GM18951 (cell line): ENCODE data around the gene EVA1C.
"Not testable (repeated sequence)": the region's sequence is repeated elsewhere in the genome, so short reads cannot be mapped to it uniquely, and the experiment has no call there.

Experiments
- POLR2A ChIP-seq: IDR thresholded peaks from 4 replicates; pipeline ENCODE4 v1.6.1; 2011; ENCODE audit warnings: mild to moderate bottlenecking; ENCODE audit not compliant: insufficient read length, insufficient read depth; ENCODE audit errors: extremely low read depth
- in situ Hi-C: fragments of 300-500 bp; cut with MboI; formaldehyde crosslinking; loops from one replicate; pipeline ENCODE4 v1.12.0; 2022; ENCODE audit warnings: low sequenced_read_pairs, mixed read lengths, inconsistent platforms; ENCODE audit not compliant: unreplicated experiment

Gene EVA1C

DNA sequence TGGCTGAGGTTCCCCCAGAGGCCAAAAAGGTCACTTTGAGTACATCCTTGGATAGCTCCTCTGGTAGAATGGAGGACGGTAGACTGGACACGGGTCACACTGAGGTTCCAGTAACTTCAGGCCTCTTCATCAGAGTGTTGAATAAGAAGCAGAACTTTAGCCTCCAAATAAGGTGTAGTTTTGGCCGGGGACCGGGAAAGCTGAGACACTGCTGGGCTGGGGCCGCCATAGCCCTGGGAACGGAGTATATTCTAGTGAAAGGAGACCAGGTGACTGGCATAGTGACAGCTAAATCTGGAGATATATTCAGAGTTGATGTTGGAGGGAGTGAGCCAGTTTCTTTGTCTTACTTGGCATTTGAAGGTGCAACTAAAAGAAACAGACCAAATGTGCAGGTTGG lies 84.1 kb downstream of the EVA1C start:
- in situ Hi-C loops: no loop called here
- no peak for TF ChIP-seq POLR2A

DNA sequence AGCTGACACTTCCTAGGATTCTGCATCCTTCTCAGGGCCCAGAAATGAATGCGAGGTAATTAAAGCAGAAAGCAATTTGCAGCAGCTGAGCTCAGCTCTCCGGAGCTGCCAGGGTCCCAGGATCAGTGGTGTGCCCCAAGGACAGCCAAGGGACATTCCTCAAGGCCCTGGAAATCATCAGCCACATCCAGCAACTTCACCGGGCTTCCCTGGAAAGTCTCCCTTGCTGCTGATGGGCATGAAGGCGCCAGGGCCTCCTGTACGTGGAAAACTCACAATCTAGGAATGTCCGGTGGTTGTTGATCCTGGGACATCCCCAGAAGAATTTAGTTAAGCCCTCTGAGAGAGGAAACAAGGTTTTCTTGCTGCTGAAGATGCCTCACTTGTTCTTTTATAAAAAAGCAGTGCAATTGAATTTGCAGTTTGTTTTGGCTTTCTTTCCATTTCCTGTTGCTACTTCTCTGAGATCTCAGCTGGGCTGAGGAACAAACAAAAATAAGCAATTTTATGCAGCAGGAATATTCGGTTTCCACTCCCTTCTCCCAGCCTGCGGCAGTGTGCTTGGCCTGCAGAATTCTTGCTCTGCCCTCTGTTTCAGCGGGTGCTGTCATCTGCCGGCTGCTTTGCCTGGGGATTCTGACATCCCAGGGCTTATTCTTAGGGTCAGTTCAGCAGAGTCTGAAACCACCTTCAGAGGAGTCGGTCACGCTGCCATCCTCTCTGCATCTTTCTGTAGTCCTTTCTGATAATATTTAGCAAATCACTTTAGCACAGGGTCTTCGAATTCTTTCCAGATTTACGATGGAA lies 86.9 kb downstream of the EVA1C start:
- in situ Hi-C loops: no loop called here
- no peak for TF ChIP-seq POLR2A

DNA sequence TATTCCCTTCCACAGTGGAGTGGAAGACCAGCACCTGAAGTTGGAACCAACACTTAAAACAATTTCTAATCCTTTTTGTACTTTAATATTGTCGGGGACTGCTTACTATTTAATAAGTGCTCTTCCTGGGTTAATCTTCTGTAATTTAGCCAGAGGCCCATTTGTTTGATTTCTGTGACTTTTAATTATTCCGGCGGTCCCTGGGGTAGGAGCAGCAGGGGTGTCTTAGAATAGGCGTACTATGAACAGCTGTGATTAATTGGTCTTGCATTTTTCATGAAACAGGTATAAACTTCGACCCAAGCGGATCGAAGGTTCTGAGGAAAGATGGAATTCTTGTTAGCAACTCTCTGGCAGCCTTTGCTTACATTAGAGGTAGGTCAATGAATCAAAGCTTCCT lies 91.1 kb downstream of the EVA1C start:
- in situ Hi-C loops: not testable (repeated sequence)

DNA sequence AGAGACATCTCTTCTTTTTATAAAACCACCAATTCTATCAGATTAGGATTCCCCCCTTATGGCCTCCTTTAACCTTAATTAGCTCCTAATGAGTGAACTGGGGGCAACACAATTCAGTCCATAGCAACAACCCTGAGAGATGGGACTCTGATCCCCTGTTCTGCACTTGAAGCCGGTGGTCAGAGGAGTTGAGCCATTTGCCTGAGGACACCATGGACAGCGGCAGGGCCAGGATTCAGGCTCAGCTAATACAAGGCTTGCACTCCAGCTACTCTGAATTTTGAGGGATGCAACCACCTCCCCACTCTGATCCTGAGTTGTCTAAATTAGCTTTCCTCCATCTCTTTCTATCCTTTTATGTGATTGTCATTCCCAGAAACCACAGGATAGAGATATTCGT lies 93.3 kb downstream of the EVA1C start:
- in situ Hi-C loops: not testable (repeated sequence)

DNA sequence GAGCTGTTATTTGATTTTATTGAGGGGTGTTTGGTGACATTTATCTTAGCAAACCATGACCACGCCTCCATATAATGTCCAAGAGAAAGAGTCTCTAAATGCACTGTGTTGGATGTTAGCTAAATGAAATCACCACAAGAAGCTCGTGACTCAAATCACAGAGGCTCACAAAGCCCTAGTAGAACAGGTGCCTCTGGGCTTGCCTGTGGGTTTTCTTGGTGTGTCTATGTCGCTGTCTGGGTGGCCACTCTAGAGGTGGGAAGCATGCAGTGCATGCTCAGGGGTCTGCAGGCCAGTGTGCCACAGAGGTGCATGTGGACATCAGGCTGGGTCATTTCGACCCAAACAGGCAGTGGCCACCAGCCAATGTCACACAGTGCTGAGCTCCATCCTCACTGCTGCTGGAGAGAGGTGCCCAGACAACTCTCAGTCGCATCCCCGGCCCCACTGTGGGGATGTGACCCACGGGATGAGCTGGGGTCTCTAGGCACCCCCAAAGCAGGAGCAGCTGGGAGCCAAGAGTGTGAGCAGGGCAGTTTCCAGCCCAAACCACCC lies 94.0 kb downstream of the EVA1C start:
- in situ Hi-C loops: not testable (repeated sequence)

DNA sequence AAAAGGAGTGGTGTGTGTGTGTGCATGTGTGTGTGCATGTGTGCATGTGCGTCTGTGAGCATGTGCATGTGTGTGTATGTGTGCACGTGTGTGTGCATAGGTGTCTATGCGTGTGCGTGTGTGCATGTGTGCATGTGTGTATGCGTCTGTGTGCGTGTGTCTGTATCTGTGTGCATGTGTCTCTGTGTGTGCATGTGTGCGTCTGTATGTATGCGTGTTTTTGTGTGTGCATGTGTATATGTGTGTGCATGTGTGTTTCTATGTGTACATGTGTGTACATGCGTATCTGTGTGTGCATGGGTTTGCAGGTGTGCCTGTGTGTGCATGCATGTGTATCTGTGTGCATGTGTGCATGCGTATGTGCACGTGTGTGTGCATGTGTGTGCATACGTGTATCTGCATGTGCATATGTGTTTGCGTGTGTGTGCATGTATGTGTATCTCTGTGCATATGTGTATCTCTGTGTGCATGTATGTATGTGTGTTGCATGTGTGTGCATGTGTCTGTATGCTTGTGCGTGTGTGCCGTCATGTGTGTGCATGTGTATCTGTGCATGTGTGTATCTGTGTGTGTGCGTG lies 94.9 kb downstream of the EVA1C start:
- no peak for TF ChIP-seq POLR2A
- in situ Hi-C loops: no loop called here

DNA sequence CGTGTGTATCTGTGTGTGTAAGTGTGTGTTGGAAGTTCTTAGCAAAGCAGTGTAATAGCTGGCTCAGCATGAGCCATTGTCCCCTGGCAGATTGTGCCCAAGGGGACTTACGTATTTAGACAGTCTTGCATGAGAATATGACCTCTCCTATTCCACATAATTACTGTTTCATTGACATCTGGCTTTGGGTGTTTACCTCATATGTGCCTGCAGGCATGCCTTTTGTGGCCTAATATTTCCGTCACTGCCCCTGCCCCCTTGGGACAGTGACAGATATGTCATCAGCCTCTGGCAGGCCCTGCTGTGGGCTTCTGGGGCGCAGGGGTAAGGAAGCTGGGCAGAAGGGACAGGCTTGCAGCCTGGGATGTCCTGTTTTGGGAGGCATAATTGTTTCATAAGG lies 95.5 kb downstream of the EVA1C start:
- in situ Hi-C loops: not testable (repeated sequence)

DNA sequence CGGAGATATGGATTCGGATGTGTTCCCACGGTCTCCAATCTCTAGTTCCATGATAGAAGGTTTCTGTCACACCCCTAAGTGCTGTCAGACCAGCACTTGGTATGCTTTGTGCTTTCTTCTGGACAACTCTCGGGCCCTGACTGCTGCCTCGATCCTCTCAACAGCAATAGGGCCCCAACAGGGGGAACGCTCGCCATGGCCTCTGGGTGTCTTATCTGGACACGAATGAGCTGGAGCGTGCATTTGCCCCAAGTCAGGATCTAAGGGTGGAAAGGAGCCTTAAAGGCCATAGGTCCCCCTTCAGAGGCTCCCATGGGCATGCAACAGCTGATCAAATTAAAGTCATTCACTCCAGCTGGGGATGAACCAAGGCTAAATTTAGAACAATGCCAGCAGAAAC lies 96.1 kb downstream of the EVA1C start:
- in situ Hi-C loops: no loop called here
- TF ChIP-seq POLR2A: no peak

DNA sequence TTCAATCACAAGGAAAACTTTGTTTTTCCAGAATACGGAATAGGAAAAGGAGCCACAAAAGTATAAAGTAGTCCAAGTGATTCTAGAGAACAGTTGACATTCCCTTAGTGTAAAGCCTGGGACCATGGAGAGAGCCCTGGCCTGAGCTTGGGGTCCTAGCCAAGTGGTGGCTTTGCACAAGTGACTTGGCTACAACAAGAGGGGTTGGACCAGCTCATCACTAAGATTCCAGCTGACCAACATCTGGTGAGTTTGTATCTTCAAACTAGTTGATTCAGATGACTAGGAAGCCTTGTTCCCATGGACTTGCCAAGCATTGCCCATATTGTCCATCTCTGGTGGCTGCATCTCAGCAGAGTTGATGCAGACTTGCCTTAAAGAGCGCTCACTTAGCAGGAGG lies 96.5 kb downstream of the EVA1C start:
- in situ Hi-C loops: not testable (repeated sequence)

DNA sequence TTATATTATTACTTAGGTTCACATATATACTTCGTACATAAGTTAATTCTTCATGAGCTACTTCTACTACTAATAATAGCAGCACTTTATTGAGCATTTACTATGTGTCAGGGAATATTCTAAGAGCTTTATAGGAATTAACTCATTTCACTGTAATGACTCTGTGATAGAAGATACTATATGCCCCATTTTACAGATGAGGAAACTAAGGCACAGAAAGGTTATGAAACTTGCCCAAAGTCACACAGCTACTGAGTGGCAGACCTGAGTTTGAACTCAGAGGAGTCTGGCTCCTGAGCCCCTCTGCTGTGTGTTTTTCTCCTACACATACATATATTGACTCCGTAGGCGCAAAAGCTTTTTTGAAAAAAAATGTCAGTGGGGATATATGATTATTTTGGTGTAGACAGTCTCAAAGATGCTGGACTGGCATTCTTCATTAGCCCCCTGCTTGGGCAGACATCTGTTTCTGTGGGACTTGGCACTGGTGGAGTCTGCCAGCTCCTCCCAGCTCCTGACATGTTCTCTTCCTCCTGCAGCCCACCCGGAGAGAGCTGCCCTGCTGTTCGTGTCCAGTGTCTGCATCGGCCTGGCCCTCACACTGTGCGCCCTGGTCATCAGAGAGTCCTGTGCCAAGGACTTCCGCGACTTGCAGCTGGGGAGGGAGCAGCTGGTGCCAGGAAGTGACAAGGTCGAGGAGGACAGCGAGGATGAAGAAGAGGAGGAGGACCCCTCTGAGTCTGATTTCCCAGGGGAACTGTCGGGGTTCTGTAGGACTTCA lies 102.0 kb downstream of the EVA1C start:
- in situ Hi-C loops: no loop called here
- no peak for TF ChIP-seq POLR2A

DNA sequence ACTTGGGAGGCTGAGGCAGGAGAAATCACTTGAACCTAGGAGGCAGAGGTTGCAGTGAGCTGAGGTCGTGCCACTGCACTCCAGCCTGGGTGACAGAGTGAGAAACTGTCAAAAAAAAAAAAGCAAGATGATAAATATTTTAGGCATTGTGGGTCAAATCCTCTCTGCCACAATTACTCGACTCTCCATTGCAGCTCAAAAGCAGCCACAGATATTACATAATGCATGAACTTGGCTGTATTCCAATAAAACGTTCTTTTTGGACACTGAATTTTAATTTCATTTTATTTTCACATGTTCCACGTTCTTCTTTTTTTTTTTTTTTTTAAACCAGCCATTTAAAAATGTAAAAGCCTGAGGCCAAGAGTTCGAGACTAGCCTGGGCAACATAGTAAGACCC lies 103.4 kb downstream of the EVA1C start:
- no peak for TF ChIP-seq POLR2A
- in situ Hi-C loops: no loop called here

DNA sequence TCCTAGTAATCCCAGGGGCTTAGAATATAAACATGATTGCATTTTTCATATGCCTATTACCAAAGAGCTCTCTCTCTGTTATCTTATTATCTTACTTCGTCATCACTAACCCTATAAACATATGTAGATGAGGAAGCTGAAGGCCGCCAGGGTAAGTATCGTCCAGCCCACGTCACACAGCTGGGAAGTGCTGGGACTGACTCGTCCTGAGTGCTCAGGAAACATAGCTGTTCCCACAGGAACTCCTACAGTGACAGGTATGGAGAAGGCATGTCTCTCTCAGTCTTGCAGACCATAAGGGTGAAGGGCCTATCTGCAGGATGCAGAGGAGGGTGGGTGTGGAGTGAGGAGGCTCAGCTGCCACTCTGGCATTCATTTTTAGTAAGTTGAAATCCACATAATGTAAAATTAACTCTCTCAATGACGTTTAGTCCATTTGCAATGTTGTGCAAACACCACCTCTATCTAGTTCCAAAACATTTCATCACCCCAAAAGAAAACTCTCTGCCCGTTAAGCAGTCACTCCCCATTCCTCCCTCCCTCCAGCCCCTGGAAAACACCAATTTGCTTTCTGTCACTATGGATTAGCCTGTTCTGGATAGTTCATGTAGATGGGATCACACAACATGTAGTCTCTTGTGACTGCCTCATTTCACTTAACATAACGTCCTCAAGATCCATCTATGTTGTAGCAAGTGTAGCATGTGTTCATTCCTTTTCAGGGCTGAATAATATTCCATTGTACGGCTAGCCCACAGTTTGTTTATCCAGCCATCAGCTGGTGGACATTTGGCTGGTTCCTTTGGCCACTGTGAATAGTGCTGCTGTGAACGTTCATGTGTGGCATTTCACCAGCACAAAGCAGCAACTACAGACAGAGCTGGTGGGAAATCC lies 104.5 kb downstream of the EVA1C start:
- in situ Hi-C loops: no loop called here
- no peak for TF ChIP-seq POLR2A
